GM18861 (cell line): Measurements from ENCODE around the gene DAG1.
A peak's percentile ranks its signal among the peaks of the same experiment; 100 is the strongest.

Source experiments
- ATAC-seq: cut with Tn5 transposase; IDR thresholded peaks from one replicate; pipeline ENCODE4 v1.9.1; 2021; ENCODE audit not compliant: unreplicated experiment

Gene DAG1

DNA sequence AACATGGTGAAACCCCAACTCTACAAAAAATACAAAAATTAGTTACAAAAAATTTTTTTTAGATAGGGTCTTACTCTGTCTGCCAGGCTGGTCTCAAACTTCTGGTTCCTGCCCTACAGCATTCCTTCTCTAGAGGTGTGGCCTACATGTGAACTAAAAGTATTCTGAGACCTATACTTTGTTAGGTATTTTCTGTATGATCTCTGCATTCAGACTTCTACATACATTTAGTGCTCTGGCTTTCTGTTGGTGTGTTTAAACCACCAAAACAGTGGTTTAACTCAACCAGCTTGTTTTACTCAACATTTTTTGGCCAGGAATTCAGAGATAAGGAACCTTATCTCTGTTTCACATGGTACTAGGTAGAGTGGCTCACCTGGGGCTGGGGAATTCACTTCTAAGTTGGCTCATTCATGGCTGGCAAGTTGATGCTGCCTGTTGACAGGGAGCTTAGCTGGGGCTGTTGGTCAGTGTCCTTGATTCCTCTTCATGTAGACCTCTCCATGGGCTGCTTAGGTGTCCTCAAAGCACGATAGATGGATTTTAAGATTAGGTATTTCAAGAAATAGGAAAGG lies 42.8 kb downstream of the DAG1 start:
- ATAC-seq = no peak

DNA sequence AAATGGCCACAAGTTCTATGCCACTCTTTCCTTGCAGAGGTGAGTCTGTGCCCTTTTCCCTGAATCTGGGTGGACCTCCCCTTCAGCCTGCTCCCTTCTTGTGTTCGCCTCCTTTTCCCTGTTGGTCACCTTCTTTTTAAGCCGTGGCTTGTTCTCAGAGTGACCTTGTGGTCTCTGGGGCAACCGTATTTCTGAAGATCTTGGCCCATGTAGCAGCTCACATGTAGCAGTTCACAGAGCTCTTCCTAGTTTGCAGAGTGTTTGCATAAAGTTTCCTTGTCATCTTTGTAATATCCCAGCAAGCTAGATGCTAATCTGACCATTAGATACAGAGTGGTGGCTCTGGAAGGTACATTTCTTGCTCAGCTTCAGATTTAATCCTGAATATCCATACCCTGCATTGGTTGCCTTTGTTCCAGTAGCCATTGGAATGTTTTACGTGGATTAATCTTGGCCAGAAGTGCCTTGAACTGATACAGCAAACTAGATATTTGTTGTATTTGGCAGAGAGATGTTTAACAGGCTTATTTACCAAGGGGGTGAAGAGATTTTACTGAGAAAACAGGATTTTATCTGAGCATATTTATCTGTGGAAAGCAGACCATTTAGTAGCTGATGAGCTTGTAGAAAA lies 43.5 kb downstream of the DAG1 start:
- no peak for ATAC-seq

DNA sequence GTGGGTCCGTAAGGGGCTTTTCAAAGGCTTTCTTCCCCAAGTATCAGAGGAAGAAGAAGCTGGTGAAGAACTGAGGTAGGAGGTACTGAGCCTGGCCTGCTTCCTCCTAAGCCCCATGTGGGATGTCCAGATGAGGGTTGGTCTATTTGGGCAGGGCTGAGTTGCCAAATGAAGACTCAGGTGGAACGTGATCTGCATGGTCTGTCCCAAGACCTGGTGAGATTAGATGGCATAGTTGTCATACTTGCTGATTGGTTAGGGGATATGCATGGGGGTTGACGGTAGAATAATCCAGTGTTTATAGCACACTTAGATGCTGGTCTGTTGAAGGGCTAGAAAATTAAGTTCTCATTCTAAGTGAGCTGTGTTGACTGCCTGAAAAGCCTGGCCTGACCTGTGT lies 47.9 kb downstream of the DAG1 start:
- no peak for ATAC-seq

DNA sequence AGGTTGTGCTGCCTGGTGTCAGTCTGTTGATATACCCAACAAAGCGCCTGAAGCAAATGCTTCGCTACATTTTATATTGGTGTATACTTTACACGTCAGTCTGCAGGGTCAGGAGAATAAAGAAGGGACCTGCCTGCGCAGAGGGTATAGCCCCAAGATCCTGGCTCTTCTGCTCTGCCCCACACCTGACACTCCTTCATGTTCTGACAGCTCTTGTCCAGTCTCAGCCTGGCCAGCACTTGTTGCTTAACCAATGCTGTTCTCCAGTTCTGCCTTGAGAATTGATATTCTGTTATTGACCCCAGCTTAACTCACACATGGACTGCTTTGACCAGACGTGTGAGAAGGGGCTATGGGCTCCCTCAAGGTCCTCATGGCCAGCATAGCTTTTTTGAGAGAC lies 48.4 kb downstream of the DAG1 start:
- ATAC-seq = no peak

DNA sequence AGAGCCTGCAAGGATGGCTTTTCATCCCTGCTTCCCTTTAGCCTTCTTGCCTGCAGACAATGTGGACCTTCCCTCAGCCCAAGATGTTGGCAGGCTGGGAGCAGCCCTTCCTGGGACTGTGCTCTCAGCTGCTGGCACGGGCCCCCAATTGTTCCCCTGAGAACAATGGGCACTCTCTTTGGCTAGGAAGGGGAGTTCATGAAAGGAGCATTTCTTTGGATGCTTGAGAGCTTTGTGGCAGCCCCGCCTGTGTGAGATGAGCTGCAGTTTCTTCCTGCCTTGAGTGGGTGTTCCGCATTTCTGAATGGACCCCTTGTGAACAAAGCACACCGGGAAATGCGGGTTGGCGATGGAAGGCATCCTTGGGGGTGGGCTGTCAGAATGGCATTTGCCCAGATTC lies 49.2 kb downstream of the DAG1 start:
- ATAC-seq = no peak

DNA sequence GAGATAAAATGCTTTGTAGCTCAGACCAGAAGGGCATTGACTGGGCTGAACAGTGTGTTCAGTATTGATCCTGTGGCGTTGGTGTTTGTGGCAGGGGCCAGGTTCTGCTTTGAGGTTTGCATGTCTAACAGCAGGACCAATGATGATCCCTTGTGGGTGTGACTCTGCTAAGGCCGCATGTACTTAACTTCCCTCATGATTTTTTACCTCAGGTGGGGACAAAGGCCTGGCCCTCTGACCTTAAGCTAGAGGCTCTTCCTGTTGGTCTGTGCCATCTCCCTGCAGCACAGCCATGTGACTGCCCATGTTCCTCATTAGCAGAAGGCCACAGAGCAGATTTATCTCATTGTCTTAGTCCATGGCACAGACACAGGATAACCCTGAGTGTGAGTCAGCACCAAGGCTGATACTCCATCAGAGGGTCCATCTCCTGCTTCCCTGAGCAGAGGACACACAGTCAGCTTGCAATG lies 49.9 kb downstream of the DAG1 start:
- ATAC-seq = no peak

DNA sequence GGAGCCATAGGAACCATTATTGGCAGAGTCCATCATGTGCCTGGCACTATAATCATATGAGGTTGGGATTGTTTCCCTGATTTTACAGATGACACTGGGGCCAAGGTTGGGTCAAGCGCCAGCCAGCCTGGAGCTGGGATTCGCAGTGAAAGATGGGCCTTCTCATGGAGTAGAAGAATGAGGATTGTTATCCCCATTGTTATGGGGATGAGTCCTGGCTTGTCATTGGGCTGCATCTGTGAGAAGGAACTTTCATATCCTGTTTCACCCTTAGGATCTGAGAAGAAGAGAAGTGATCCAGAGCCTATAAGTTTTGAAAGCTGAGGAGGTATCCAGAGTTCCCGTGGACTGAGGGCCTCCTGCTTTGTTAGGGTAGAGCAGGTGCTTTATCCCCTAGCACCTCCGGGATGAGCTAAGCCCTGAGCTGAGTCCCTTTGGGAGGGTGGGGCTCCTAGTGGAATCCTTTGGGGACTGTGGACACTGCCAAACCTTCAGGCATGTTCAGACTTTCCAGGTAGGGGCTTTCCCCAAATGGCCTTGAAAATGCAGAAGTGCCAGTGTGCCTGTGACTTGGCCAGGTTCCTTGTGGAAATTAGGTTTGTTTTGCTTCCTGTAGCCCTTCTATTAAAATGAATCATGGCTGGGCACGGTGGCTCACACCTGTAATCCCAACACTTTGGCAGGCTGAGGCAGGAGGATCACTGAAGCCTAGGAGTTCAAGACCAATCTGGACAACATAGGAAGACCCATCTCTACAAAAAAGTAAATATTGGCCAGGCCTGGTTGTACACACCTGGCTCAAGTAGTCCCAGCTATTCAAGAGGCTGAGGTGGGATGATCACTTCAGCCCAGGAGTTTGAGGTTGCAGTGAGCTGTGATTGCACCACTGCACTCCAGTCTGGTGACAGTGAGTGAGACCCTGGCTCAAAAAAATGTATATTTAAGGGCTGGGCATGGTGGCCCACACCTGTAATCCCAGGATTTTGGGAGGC lies 54.0 kb downstream of the DAG1 start:
- ATAC-seq = no peak

DNA sequence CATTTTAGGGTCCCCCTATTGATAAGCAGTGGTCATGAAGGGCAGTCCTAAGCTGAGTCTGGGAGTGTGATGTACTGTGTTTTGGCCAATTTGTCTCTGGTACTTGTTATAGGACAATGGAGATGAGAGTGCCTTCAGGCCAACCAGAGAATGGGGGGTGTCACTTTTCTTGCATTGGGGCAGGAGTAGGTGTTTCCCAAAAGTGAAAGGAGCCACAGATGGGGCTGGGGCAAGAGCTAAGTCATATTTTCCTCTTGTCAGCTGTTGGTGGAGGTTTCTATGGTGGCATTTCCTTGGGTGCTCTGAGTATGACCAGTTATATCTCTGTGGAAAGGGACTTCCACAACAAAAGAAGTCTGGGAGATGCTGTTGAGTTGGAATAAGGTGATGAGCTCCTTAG lies 59.5 kb downstream of the DAG1 start:
- ATAC-seq = no peak

DNA sequence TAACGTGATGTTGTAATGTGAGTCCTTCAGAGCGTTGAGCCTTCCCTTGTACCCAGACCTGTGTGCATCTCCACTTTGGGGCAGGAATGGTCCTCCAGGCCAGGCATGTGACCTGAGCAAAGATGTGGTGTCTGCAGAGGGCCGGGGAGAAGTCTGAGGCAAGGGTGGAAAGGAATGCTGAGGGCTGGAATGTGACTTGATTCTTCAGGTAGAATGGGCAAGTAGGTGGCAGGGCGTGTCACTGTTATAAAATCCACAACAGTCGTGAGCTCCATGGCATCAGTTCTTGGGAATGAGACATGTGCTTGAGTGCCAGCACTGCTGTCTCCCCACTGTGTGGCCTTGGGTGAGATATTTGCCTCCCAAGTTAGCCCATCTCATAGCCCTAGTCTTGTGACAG lies 60.2 kb downstream of the DAG1 start:
- ATAC-seq = no peak

DNA sequence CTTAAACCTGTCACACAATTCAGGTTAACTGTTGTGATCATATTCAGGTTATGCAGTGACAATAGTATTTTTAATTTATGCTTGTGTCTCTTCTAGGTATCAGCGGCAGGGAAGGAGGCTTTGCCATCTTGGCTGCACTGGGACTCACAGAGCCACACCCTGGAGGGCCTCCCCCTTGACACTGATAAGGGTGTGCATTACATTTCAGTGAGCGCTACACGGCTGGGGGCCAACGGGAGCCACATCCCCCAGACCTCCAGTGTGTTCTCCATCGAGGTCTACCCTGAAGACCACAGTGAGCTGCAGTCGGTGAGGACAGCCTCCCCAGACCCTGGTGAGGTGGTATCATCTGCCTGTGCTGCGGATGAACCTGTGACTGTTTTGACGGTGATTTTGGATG lies 60.6 kb downstream of the DAG1 start:
- ATAC-seq = no peak

DNA sequence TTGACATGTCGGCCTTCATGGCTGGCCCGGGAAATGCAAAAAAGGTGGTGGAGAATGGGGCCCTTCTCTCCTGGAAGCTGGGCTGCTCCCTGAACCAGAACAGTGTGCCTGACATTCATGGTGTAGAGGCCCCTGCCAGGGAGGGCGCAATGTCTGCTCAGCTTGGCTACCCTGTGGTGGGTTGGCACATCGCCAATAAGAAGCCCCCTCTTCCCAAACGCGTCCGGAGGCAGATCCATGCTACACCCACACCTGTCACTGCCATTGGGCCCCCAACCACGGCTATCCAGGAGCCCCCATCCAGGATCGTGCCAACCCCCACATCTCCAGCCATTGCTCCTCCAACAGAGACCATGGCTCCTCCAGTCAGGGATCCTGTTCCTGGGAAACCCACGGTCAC lies 61.2 kb downstream of the DAG1 start:
- ATAC-seq = no peak

DNA sequence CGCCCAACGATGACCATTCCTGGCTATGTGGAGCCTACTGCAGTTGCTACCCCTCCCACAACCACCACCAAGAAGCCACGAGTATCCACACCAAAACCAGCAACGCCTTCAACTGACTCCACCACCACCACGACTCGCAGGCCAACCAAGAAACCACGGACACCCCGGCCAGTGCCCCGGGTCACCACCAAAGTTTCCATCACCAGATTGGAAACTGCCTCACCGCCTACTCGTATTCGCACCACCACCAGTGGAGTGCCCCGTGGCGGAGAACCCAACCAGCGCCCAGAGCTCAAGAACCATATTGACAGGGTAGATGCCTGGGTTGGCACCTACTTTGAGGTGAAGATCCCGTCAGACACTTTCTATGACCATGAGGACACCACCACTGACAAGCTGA lies 61.6 kb downstream of the DAG1 start:
- no peak for ATAC-seq

DNA sequence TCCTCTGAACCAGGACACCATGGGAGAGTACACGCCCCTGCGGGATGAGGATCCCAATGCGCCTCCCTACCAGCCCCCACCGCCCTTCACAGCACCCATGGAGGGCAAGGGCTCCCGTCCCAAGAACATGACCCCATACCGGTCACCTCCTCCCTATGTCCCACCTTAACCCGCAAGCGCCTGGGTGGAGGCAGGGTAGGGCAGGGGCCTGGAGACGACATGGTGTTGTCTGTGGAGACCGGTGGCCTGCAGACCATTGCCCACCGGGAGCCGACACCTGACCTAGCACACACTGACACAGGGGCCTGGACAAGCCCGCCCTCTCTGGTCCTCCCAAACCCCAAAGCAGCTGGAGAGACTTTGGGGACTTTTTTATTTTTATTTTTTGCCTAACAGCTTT lies 63.0 kb downstream of the DAG1 start:
- ATAC-seq = no peak

DNA sequence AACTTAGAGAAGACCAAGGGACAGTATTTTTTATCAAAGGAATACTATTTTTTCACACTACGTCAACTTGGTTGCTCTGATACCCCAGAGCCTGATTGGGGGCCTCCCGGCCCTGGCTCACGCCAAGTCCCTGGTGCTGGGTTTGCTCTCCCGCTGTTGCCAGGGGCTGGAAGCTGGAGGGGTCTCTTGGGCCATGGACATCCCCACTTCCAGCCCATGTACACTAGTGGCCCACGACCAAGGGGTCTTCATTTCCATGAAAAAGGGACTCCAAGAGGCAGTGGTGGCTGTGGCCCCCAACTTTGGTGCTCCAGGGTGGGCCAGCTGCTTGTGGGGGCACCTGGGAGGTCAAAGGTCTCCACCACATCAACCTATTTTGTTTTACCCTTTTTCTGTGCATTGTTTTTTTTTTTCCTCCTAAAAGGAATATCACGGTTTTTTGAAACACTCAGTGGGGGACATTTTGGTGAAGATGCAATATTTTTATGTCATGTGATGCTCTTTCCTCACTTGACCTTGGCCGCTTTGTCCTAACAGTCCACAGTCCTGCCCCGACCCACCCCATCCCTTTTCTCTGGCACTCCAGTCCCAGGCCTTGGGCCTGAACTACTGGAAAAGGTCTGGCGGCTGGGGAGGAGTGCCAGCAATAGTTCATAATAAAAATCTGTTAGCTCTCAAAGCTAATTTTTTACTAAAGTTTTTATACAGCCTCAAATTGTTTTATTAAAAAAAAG lies 63.9 kb downstream of the DAG1 start:
- no peak for ATAC-seq

DNA sequence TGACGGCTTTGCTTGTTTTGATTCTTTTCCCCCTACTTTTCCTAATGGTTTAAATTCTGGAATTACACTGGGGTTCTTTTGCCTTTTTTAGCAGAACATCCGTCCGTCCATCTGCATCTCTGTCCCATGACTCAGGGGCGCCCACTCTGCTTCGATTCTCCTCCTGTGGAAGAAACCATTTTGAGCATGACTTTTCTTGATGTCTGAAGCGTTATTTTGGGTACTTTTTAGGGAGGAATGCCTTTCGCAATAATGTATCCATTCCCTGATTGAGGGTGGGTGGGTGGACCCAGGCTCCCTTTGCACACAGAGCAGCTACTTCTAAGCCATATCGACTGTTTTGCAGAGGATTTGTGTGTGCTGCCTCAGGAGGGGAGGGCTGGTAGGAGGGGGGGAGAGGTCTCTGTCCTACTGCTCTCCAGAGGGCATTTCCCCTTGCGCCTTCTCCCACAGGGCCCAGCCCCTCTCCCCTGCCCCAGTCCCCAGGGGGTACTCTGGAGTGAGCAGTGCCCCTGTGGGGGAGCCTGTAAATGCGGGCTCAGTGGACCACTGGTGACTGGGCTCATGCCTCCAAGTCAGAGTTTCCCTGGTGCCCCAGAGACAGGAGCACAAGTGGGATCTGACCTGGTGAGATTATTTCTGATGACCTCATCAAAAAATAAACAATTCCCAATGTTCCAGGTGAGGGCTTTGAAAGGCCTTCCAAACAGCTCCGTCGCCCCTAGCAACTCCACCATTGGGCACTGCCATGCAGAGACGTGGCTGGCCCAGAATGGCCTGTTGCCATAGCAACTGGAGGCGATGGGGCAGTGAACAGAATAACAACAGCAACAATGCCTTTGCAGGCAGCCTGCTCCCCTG lies 64.7 kb downstream of the DAG1 start:
- no peak for ATAC-seq

DNA sequence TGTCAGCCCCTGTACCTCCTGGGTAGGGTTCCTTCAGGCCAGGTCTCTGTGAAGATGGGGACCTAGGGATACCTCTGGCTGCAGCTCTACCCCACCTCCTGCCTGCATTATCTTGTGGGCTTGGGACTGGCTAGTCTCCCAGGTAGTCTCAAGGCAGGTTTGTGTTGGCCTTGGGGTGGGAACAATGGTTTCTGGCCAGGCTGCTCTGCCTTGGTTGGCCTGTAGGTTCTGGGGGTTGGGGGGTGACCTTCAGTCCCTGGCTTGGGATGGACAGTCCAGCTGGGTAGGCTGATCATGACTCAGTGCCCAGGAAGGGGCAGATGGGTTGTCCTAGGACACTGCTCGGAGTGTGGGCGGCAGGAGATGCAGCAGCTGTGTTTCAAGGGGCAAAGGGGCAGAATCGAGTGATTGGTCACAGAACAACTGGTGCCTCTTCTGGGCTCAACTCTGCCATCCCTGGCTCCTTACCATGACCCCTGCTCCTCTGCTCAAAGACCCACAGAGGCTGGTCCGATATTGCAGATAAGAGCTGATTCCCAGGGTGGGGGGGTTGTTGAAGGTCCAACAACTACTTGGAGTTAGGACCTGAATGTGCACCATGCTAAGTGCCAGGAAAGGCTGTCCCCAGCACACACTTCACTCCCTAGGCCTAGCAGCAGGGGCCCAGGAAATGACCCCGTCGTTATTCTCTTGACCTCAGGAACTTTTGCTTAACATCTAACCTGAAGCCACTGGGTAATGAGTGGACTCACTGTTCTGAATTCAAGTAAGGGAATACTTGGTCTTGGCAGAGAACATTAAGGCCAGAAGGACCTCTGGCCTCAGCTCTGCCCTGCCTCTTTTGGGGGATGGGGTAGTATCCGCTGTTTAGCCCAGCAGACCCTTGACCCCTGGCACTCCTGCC lies 66.2 kb downstream of the DAG1 start:
- no peak for ATAC-seq

DNA sequence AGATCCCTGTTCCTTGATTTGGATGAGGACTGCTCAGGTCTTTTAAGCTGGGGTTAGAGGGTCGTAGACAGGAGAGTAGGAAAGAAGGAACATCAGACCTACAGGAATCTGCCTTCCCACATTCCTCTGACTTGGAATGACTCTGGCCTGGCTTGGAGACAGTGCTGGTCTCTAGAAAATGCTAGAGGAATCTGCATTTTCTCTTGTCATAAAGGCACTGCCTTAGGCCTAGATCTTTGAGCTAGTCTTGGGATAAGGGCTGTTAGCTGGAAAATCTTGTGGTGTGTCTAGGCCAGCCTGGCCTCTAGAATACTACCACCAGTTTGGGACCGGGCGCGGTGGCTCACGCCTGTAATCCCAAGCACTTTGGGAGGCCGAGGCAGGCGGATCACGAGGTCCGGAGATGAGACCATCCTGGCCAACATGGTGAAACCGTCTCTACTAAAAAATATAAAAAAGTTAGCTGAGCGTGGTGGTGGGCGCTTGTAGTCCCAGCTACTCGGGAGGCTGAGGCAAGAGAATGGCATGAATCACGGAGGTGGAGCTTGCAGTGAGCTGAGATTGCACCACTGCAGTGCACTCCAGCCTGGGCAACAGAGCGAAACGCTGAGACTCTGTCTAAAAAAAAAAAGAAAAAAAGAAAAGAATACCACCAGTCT lies 66.9 kb downstream of the DAG1 start:
- no peak for ATAC-seq

DNA sequence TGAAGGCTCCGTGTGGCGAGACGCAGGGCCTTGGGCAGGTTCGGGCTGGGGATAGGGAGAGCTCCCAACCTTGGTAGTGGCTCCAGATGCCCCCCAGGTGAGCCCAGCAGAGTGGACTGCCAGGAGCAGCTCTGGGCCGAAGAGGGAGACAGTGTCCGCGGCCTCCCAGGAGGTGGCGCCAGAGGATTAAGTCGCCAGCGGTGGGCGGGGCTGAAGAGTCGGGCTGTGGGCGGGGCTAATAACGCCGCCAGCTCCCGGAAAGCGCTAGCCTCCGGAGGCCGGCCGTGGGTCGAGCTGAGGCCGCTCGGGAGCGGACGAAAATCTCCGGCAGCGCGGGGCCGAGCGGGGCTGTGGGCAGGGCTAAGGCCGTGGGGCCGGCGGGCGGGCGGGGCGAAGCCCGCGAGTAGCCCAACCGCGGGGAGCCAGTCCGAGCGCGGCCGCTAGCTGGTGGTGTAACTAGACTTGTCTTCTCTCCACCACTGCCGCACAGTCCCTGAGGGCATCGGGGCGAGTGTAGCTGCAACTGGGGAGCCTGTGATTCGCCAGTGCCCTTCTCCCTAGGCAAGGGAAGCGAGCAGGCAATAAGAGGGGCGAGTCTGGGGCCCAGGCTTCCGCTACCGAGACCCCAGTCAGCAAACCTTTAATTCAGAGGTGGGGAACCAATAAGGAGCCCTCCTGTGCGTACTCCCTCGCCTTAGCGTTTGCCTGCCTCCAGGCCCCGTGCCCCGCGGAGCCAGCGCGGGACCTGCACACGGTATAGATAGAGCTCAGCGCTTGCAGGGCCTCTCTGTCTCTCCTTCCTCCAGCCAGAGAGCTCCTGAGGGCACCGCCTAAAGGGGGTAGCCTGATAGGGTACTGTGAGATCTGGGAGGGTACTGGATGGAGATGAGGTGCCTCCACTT lies 69.8 kb downstream of the DAG1 start:
- peak; percentile 85 for ATAC-seq
